ENCODE data around the gene VPS50. TPM values are rescaled to one million over a fixed set of nuclear protein-coding genes. Genes with fewer than 3 reads are reported as not detected.
A peak's percentile ranks its signal among the peaks of the same experiment; 100 is the strongest.

VPS50 gene
- total and polyA plus RNA-seq, 2 donors from 2014 or later: 12.9 to 33.8 TPM

DNA sequence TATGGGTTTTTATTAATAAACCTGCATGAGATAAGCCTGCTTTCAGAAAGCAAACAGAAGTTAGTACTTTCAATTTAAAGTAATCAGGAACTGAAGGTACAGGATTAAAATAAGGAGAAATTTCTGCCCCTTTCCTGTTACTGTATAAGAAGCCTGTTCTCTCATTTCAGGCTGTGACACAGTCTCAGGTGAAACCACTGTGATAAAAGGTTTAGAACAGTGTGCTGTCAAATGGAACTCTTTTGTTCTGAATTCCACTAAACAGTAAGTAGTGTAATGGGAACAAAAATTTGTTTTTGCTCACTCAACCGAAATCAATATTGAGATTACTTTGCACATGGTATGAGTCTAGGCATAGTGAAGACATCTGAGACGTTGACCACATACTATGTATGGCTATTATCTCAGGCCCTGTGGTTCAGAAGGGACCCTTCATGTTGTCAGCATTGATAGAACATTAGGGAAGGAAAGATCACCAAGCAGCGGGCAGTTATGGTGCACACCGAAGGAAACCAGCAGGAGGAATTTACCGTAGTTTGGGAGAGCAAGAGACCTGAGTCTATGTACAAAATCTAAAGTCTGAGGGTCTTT lies 20.8 kb upstream of the VPS50 start:
- TF ChIP-seq CTCF (IDR thresholded peaks at IDR 0.05; ENCODE audit: borderline replicate concordance, extremely low read depth, insufficient read depth): no peak
- Histone ChIP-seq H3K27me3 (ENCODE audit: control insufficient read depth, insufficient read depth, low read length) (no peaks in the 10 kb centered on the region), H3K9ac (ENCODE audit: low read length in 3 of 3) (no peak overlapping the region), H3K4me1 (ENCODE audit: control insufficient read depth in 2 of 3, insufficient read depth in 2 of 3, low read depth in 1 of 3, low read length in 3 of 3) (no peaks in the 10 kb centered on the region), H3K4me3 (ENCODE audit: low read length in 3 of 3) (no peak overlapping the region), H3K27ac (ENCODE audit: low read depth in 2 of 2, low read length in 2 of 2) (no peak overlapping the region), H3K36me3 (ENCODE audit: control insufficient read depth in 2 of 3, insufficient read depth in 3 of 3, low read length in 3 of 3) (no peaks in the 10 kb centered on the region), H3K9me3 (ENCODE audit: control insufficient read depth in 2 of 3, insufficient read depth in 1 of 3, low read length in 3 of 3) (no peaks in the 10 kb centered on the region)
- no peak for DNase-seq
- intact Hi-C loops (cut with DNase I): no loop called here
- FAIRE-seq: no peak

GRCh38 chr7:93212881-93213280 lies 19.3 kb upstream of the VPS50 start:
- no peaks in the 10 kb centered on the region for H3K36me3 ChIP-seq (ENCODE audit: control insufficient read depth in 2 of 3, insufficient read depth in 3 of 3, low read length in 3 of 3)
- no peak for FAIRE-seq
- H3K27me3 ChIP-seq (ENCODE audit: control insufficient read depth, insufficient read depth, low read length): no peaks in the 10 kb centered on the region
- DNase-seq: peak in 1 of 5 donors; percentile 31
- no peak overlapping the region for H3K4me3 ChIP-seq (ENCODE audit: low read length in 3 of 3)
- no peaks in the 10 kb centered on the region for H3K9me3 ChIP-seq (ENCODE audit: control insufficient read depth in 2 of 3, insufficient read depth in 1 of 3, low read length in 3 of 3)
- H3K4me1 ChIP-seq (ENCODE audit: control insufficient read depth in 2 of 3, insufficient read depth in 2 of 3, low read depth in 1 of 3, low read length in 3 of 3): no peaks in the 10 kb centered on the region
- intact Hi-C loops (cut with DNase I): no loop called here
- no peak overlapping the region for H3K27ac ChIP-seq (ENCODE audit: low read depth in 2 of 2, low read length in 2 of 2)
- no peak overlapping the region for H3K9ac ChIP-seq (ENCODE audit: low read length in 3 of 3)
- TF ChIP-seq CTCF (IDR thresholded peaks at IDR 0.05; ENCODE audit: borderline replicate concordance, extremely low read depth, insufficient read depth): no peak

- no peak overlapping the region for H3K4me3 ChIP-seq (ENCODE audit: low read length in 3 of 3)
- H3K4me1 ChIP-seq (ENCODE audit: control insufficient read depth in 2 of 3, insufficient read depth in 2 of 3, low read depth in 1 of 3, low read length in 3 of 3): no peaks in the 10 kb centered on the region
- H3K27ac ChIP-seq (ENCODE audit: low read depth in 2 of 2, low read length in 2 of 2): no peak overlapping the region
- no peak overlapping the region for H3K9ac ChIP-seq (ENCODE audit: low read length in 3 of 3)
- FAIRE-seq (no peak), DNase-seq (no peak)
- H3K9me3 ChIP-seq (ENCODE audit: control insufficient read depth in 2 of 3, insufficient read depth in 1 of 3, low read length in 3 of 3): no peaks in the 10 kb centered on the region
- no peaks in the 10 kb centered on the region for H3K36me3 ChIP-seq (ENCODE audit: control insufficient read depth in 2 of 3, insufficient read depth in 3 of 3, low read length in 3 of 3)
- intact Hi-C loops (cut with DNase I): no loop called here
- TF ChIP-seq CTCF (IDR thresholded peaks at IDR 0.05; ENCODE audit: borderline replicate concordance, extremely low read depth, insufficient read depth): no peak
- no peaks in the 10 kb centered on the region for H3K27me3 ChIP-seq (ENCODE audit: control insufficient read depth, insufficient read depth, low read length)
These were observed 13.0 kb upstream of the VPS50 start for GRCh38 chr7:93218997-93219827.

All from kidney (tissue), 14 donors.